GM18520 (cell line): ENCODE measurements around the gene ZNF608.

Experiments
- ATAC-seq: cut with Tn5 transposase; IDR thresholded peaks from one replicate; pipeline ENCODE4 v1.9.1; 2021; ENCODE audit not compliant: unreplicated experiment

ZNF608 gene

DNA sequence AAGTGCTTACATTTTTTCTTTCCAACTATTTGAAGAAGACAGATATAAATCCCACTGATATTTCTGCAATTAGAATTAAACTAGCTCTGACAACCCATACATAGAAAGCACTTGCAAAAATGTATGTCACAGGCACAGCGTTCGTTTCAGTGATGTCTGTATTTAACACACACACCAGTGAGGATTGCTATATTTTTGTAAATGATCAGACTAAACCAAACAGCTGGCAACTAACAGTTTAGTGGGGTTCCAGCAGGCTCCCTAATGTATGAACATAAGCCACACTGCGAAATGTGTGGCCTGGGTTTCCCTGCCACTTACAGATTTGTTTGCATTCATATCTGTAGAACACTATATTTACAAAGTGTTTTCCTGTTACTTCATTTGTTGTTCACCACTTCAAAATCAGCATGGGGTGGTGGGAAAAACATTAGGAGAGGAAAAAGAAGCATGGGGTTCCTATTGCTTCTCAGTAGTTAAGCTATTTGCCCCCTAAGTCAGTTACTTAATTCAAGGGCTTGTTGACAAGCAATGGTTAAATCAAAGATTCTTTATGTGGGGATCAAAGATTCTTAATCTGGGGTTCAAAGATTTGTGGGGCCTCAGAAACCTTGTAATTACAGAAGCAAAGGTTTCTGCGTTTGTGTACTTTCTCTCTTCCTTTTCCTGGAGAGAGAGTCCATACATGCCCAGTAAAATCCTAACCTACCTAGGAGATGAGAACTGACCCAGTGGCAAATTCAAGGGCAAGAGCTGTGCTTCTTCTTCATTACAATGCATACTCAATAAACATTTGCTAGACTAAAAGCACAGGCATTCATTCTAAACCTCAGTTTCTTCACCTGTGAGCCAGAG lies 27.1 kb downstream of the ZNF608 start:
- ATAC-seq, result no peak

DNA sequence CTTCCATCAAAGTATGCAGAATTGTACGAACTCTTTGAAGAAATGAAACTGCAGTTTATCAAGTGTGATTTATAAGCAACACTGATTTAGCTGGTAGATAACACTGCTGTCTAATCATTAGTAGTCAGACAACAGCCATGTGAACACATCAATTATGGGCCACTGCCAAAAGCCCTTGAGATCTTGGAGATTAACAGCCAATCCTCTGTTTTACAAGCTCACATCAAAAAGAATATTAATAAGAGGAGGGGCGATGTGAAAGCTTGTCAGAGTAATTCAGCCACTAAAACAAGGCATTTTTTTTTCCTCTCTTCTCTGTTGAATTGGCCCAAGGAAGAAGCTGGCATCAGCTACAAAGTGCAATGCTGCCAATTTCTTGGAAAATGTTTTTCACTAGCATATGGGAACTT lies 28.1 kb downstream of the ZNF608 start:
- no peak for ATAC-seq

DNA sequence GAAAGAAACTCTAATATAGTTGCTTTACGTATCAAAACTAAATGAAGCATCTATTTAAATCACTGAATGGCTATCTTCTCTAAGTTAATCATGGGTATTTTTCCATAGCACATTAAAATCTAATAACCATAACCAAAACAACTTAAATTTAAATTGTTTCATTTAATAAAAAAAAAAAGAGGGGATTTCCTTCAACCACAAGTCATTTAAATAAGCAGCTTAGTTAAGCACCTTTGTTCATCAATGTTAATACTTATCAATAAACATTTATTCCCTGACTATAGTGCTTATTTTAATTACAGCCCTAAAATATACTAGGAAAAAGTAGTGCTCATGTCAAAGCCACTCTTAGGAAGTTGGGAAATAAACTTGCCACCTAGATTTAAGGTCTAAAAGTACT lies 30.3 kb downstream of the ZNF608 start:
- no peak for ATAC-seq

DNA sequence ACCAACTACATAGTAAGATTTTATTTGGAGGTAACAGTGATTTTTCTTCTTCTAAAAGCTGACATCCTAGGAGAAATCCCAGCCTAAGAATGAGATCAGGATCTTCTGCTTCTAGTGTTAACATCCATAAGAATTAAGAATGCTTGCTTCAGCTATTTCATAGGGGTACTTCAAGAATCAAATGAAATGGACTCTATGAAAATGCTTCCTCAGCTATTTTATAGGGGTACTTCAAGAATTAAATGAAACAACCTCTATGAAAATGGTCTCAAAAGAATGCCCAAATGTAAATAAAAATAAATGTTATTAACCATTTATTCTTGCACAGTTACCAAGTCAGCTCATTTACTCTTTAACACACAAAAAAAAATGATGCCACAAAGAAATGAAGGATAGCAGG lies 31.5 kb downstream of the ZNF608 start:
- ATAC-seq, result no peak

DNA sequence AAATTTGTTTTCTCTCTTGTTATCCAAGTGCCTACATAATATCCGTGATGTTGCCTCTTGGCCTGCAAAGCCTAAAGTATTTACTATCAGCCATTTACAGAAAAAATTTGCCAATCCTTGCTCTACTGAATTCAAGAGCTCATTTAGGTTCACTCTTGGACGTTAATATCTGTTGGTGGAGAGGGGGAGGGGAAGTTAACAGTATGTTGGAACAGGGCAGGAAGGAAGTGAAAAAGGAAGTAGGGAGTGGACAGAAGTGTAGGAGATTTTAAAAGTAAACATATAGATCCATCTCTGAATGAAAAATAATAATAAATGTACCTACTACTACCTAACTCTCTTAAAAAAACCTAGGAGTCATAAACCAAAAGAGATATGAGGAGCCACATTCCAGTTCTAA lies 32.8 kb downstream of the ZNF608 start:
- ATAC-seq, result no peak

DNA sequence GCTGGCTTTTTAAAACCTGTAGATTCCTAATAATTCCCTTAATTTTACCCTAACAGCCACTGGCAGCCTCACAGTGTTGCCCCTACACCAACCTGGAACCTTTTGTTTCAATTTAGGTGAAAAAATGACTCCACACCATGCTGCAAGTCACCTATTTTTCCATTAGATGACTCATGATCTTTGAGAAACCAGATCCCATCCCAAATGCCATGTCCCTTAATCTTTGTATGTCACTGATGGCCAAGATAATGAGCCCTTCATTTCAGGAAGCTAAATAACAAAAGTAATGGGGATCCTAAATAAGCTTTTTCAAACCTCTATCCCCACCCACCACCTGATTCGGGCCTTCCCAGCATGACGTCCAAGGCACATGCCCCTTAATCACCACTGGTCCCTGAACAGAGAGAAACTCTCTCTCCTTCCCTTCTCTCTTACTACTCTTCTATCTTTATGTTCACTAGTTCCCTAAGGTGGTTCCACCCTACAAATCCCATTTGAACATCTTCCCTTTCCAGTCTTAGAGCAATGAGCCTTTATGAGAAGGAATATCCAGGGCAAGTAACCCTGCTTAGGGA lies 33.6 kb downstream of the ZNF608 start:
- no peak for ATAC-seq

DNA sequence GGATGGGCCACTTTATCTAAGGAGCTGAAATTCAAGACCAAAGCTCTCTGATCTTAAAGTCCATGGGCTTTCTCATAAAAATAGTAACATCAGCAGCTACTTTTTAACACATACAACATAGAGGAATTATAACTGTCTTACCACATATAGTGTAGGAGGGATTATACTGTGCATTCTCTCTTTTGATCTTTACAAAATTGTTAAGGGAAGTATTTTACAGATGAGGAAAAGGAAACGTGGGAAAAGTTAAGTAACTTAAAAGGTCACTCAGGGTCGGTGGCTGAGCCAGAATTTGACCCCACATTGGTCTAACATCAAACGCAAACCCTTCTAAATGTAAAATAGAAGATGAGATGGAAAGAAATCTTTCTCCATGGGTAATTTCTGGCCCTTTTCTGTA lies 38.4 kb downstream of the ZNF608 start:
- ATAC-seq, result no peak

DNA sequence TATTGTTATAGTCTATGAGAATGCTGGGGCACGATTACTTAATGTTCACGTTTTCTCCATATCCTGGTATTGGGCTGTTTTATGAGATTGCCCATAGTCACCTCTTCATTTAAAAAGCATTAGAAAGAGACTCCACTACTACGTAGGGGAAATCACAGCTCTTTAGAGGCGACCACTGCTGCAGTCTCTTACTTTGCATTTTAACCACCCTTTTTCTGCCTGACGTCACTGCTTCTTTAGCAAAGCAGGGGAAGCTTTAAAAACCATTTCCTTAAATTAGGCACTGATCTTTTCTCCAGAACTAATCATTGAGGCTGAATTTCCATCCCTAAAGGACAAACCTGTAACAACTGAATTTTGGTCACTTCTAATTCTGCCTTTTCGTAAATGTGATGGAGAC lies 38.9 kb downstream of the ZNF608 start:
- ATAC-seq, result peak; percentile 42

DNA sequence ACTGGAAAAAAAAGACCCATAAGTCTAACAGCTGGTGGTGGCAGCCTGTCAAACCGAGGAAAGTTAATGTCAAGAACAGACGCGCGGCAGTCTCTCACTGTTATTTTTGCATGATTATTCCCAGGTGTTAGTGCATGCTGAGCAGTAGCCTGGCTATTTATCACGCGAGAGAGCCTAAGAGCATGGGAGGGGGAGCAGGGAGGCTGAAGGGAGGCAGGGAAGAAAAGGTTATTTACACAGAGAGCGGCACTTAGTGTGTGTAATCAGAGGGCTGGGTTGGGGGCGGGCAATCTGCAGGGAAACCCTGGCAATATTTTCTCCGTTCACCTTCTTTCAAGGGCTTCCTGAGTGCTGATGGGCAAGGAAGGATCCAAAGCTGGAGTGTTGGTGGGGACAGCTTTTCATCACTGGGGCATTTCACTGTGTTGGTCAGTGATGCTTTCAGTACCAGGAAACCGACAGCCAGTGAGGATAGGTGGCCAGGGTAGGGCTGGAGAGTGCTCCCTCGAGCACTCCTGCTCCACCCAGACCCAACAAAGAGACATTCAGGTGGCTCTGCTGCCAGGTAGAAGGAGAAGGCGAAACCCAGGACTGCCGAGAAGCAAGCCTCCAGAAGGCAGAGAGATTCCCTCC lies 39.6 kb downstream of the ZNF608 start:
- no peak for ATAC-seq

DNA sequence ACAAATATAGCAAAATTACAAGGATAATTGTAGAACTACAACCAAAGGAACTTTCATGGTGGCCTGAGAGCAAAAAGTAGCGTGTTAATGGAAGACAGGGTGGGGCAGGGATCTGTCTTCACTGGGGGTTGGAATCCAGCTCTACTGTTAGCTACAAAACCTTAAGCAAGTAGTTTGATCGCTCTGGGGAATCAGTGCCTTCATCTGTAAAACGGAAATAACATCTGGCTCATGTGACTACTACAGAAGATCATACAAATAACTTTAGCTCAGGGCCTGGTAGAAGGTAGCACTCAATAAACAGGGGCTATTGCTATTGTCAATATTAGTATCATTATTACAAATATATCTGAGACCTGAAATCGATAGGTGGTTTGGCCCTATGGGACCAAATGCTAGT lies 40.4 kb downstream of the ZNF608 start:
- no peak for ATAC-seq

DNA sequence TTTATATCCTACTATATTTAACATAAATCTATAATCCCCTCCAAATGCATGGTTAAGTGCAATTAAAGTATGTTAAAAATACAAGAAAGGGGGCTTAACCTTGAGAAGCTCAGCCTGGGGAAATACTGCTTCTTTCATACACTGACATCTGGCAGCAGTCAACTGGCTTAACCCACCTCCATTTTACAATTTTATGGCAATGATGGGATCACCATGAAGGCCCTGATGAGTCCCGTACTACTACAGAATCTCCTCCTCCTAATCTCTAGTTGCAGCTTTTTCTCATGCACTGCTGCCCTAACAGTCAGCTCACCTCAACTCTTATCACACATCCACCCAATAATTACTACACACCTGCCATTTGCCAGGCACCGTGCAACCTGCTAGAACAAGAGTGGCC lies 40.9 kb downstream of the ZNF608 start:
- ATAC-seq, result no peak

DNA sequence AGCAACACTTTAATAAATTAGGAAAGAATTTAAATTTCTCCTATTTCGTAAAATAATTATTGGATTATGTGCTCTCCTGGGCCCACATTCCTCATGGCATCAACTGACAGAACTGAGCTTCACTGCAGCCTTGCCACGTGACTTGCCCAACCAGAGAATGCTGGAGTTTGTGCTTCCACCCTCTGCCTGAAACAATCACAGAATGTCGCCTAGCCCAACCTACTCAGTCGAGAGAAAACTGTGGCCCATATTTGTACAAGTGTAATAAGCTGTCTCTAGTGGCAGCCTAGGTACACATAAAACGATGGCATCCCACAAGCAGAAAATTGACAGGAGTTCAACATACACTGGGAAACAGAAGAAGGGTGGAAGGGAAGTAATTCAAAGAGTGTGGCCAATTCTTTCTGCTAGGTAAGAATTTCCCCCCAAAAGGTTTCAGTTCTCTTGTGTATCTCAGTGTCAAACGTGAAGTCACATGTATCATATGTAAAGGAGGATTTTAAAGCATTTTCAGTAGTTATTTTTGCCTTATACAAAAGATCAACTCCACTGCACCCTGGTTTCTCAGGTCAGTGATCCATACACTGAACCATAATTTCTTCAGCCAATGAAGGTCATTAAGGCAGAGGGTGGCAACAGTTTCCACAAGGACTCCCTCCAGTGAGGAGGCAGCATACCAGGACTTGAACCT lies 41.7 kb downstream of the ZNF608 start:
- peak; percentile 65 for ATAC-seq

DNA sequence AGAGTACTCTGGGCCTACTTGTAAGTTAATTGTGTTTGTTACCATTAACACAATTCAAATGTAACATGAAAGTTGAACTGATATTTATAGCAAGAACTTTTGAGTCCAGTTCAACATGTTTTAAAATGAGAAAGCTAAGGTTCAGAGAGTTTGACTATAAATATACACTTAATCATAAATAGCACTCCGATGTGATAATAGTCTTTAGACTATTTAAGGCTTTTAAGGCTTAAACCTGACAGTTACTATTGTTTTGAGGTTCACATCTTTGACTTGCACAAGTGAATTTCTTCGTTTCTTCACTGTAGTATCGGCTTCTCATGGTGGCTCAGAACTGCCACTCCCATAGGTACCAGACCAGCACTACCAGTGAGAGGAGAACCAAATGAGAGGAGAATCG lies 42.4 kb downstream of the ZNF608 start:
- no peak for ATAC-seq

DNA sequence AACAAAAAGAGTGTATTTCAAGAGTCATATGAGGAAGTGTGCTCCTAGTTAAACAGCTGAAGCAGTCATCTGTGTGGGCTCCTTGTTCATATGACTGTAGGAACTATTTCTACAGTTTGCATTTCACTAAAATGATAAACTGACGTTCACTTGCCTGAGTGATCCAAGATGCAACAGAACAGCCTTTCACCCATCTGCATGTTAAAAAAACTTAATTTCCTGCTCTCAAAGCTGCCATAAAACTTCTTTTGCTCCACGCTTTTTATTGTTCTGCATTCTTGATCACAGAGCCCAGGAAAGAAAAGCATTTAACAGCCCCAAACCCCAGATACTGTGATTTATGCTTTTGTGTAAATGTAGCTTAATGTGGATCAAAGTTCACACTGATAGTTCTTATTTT lies 43.9 kb downstream of the ZNF608 start:
- no peak for ATAC-seq

DNA sequence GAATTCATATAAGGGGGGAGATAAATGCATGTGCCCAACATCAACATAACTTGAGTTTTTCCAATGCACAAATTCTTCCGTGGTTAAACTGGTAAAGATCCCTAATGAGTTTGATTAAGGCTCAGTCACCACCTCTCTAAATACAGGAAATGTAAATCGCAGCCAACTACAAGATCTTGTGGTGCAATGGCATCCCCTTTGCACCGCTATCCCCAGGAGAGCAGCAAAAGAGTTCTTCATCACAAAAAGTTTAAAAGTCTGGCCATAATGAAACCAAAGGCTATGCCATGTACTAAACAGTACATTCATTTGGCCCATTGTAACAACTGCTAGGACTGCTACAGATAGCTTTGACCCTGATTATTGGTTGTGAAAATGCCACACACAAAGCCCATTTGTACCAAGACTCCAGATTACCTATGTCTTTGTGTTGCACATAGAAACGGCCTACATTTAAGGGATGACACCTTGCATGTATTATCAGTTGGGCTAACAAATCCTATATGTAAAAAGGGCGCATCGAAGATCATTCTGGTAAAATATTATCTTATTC lies 44.5 kb downstream of the ZNF608 start:
- peak; percentile 30 for ATAC-seq

DNA sequence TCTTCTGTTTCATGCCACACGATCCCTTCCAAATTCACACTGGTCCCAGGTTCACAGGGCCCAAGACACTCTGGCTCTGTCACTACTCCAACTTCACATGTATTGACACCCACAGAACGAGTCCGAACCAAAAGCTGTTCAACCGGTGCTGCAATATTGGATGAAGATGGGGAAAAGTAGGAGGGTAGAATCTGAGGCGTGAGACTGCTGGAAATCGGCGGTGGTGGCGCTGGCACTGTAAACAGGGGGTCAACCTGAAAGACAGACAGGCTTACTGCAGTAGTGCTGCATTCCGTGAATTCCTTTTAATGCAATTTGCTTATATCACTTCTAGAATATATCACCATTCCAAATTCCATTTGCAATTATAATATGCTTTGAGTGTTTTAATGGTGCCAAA lies 45.4 kb downstream of the ZNF608 start:
- ATAC-seq, result no peak

DNA sequence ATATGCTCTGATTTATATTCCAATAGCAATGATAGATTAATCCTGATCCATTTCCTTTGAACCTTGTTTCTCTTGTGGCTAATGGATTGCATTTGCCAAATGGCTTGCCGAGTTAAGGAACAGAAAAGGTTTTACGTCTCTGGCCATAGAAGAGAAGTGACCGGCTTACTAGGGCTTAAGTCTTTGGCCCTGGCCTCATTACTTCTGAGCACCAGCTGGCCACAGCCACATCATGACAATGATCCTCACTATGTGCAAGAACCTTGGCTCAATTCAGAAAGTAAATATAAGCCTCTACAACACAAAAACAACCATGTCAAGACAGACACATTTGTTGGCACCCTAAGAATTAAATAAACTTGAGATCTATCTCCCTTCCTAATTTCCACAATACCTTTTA lies 46.1 kb downstream of the ZNF608 start:
- ATAC-seq, result no peak

DNA sequence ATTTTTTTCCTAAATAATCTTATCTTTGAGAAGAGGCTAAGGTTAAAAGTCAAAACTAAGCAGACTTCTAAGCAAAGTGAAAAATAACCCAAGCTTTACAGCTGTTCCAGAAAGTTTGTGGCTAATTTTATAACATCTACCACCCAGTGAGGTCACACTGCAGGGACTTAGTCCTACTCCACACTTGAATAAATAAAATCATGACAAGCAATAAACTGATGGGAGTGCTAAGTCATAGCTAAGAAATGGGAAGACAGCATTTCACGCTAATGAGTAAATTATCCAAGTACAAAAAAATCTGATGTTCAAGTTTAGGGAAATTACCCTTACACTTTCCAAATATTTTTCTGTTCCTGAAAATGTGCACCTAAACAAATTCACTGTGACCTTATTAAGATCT lies 47.7 kb downstream of the ZNF608 start:
- ATAC-seq, result no peak

DNA sequence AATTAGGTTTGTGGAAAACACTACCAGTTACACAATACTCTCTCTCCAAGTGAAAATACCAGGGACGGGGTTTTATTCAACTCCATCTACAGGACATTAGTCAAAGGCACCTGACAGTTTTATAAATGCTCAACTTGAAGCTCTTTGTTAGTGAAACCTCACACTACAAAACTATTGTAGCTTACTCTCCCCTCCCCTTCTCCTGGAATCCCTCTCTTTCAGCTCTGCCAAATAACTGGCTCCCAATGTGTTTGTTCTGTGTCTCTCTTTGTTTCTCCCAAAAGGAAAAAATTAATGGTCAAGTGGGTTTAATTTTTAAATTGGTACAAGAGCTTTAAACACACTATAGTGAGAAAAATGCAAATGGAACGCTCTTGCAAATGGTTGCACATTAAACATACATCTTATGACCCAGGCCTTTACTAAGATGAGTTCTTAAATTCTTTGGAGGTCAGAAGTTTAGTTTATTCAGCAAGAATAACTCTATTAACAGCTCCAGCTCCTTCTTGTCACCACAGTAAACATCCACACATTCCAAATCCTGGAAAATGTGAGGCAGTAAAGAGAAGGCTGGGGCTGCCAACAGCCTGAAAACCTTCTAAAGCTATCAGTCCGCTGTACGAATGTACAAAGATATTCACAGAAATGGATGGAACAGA lies 48.4 kb downstream of the ZNF608 start:
- ATAC-seq, result no peak

DNA sequence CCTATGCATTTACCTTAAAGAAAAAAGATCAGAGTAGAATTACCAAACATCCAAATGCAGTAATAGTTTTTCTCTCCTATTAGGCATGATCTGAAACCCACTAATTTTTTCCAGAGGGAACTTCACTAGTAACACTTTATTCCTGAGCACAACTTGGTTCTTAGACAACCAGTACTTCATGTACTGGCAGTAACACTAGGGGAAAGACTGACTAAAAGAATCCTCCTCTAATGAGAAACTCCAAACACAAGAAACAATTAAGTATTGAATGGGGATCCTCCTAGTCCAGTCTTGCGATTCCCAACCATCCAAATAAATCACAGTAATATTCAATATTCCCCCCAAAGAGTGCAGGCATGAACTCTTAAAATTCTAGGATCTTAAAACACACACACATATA lies 48.9 kb downstream of the ZNF608 start:
- ATAC-seq, result no peak

DNA sequence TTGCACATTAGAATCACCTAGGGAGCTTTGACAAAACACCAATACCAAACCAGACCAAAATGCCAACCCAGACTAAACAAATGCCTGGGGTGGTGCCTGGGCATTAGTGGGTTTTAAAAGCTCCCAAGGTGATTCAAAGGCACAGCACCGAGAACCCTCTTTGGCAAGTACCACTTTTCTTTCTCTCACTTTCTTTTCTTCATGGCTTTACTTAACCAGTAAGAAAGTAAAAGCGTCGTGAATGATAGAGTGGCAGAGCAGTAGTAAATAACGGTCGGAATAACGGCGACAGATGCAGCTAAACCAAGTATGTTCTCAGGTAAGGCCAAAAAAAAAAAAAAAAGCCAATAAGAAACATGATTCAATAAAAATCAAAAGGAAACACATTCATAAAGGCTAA lies 49.5 kb downstream of the ZNF608 start:
- ATAC-seq, result no peak
